ENCODE measurements around the gene TMEM132D.

TMEM132D gene

GRCh38 chr12:129109174-129110001 lies 794.4 kb downstream of the TMEM132D start:
- no peaks in the 10 kb centered on the region for H3K36me3 ChIP-seq (ENCODE audit: insufficient read depth, low read length)
- H3K27ac ChIP-seq (ENCODE audit: low read depth, low read length, poor library complexity, severe bottlenecking): no peak overlapping the region
- H3K27me3 ChIP-seq (ENCODE audit: insufficient read depth, low read length): no peaks in the 10 kb centered on the region
- no peak overlapping the region for H3K4me2 ChIP-seq (ENCODE audit: low read length)
- H3K9me3 ChIP-seq (ENCODE audit: low read length): no peaks in the 10 kb centered on the region
- H3K9me2 ChIP-seq (ENCODE audit: low read depth, low read length): no peaks in the 10 kb centered on the region
- H3F3A ChIP-seq (ENCODE audit: insufficient read depth, low read length): no peaks in the 10 kb centered on the region
- no peak overlapping the region for H3K9ac ChIP-seq (ENCODE audit: low read length)
- H2AFZ ChIP-seq (ENCODE audit: low read length): no peak overlapping the region
- H3K79me2 ChIP-seq (ENCODE audit: insufficient read depth, low read length): no peaks in the 10 kb centered on the region
- H3K4me3 ChIP-seq (ENCODE audit: low read depth, low read length, poor library complexity, severe bottlenecking): no peak overlapping the region
- H4K20me1 ChIP-seq (ENCODE audit: insufficient read depth, low read length): no peaks in the 10 kb centered on the region
- no peaks in the 10 kb centered on the region for H3K4me1 ChIP-seq (ENCODE audit: insufficient read depth, low read length, severe bottlenecking)
- TF ChIP-seq CTCF (IDR thresholded peaks at IDR 0.05; ENCODE audit: low read length) (no peak), EZH2 (IDR thresholded peaks at IDR 0.05; ENCODE audit: borderline replicate concordance, low read length) (no peak)

- Histone ChIP-seq H3K4me2 (ENCODE audit: low read length) (no peak overlapping the region), H3K36me3 (ENCODE audit: insufficient read depth, low read length) (no peaks in the 10 kb centered on the region), H3K9ac (ENCODE audit: low read length) (no peak overlapping the region), H3K4me3 (ENCODE audit: low read depth, low read length, poor library complexity, severe bottlenecking) (no peak overlapping the region), H2AFZ (ENCODE audit: low read length) (no peak overlapping the region), H3F3A (ENCODE audit: insufficient read depth, low read length) (no peaks in the 10 kb centered on the region), H3K27ac (ENCODE audit: low read depth, low read length, poor library complexity, severe bottlenecking) (no peak overlapping the region), H3K4me1 (ENCODE audit: insufficient read depth, low read length, severe bottlenecking) (no peaks in the 10 kb centered on the region), H3K9me3 (ENCODE audit: low read length) (no peaks in the 10 kb centered on the region), H3K79me2 (ENCODE audit: insufficient read depth, low read length) (no peaks in the 10 kb centered on the region), H3K9me2 (ENCODE audit: low read depth, low read length) (no peaks in the 10 kb centered on the region), H4K20me1 (ENCODE audit: insufficient read depth, low read length) (no peaks in the 10 kb centered on the region), H3K27me3 (ENCODE audit: insufficient read depth, low read length) (no peaks in the 10 kb centered on the region)
- no peak for TF ChIP-seq CTCF (IDR thresholded peaks at IDR 0.05; ENCODE audit: low read length)
- TF ChIP-seq EZH2 (IDR thresholded peaks at IDR 0.05; ENCODE audit: borderline replicate concordance, low read length): no peak
Observed at GRCh38 chr12:129106772-129107171, 797.1 kb downstream of the TMEM132D start.

- no peaks in the 10 kb centered on the region for H3K36me3 ChIP-seq (ENCODE audit: insufficient read depth, low read length)
- H2AFZ ChIP-seq (ENCODE audit: low read length): no peak overlapping the region
- no peaks in the 10 kb centered on the region for H3K4me1 ChIP-seq (ENCODE audit: insufficient read depth, low read length, severe bottlenecking)
- H3F3A ChIP-seq (ENCODE audit: insufficient read depth, low read length): no peaks in the 10 kb centered on the region
- H3K27ac ChIP-seq (ENCODE audit: low read depth, low read length, poor library complexity, severe bottlenecking): no peak overlapping the region
- no peaks in the 10 kb centered on the region for H3K79me2 ChIP-seq (ENCODE audit: insufficient read depth, low read length)
- no peaks in the 10 kb centered on the region for H3K9me3 ChIP-seq (ENCODE audit: low read length)
- H3K9ac ChIP-seq (ENCODE audit: low read length): no peak overlapping the region
- no peaks in the 10 kb centered on the region for H3K27me3 ChIP-seq (ENCODE audit: insufficient read depth, low read length)
- TF ChIP-seq EZH2 (IDR thresholded peaks at IDR 0.05; ENCODE audit: borderline replicate concordance, low read length): no peak
- no peak for TF ChIP-seq CTCF (IDR thresholded peaks at IDR 0.05; ENCODE audit: low read length)
- H3K4me2 ChIP-seq (ENCODE audit: low read length): no peak overlapping the region
- H4K20me1 ChIP-seq (ENCODE audit: insufficient read depth, low read length): no peaks in the 10 kb centered on the region
- H3K4me3 ChIP-seq (ENCODE audit: low read depth, low read length, poor library complexity, severe bottlenecking): no peak overlapping the region
- no peaks in the 10 kb centered on the region for H3K9me2 ChIP-seq (ENCODE audit: low read depth, low read length)
Observed at GRCh38 chr12:129103231-129103630, 800.6 kb downstream of the TMEM132D start.
